Activated CD4-positive, alpha-beta T cell treated with anti-CD3 and anti-CD28 coated beads, Interleukin-2, Interleukin-4, amounts not matched to agents 100 ng/mL and 50 ng/mL, durations not matched to agents 16 hours and 8 hours (primary cell): ENCODE data around the gene OLA1.
"Not testable (repeated sequence)": the region's sequence is repeated elsewhere in the genome, so short reads cannot be mapped to it uniquely, and the experiment has no call there.

Source experiments
- DNase-seq: peaks from one replicate; pipeline ENCODE4 v3.0.0-alpha.2; 2020; ENCODE audit warnings: low spot score

Gene OLA1

GRCh38 chr2:174248187-174248997 lies at the start of gene OLA1:
Gene OLA1 (minus strand): TSS chr2:174248532. CDS start chr2:174246815, 1,717 bp downstream.
- peak; percentile 95 for DNase-seq

- DNase-seq = no peak
These were observed 44.6 kb upstream of the OLA1 start for GRCh38 chr2:174292908-174293307.

GRCh38 chr2:174286172-174286571 lies 37.8 kb upstream of the OLA1 start:
- no peak for DNase-seq

DNA sequence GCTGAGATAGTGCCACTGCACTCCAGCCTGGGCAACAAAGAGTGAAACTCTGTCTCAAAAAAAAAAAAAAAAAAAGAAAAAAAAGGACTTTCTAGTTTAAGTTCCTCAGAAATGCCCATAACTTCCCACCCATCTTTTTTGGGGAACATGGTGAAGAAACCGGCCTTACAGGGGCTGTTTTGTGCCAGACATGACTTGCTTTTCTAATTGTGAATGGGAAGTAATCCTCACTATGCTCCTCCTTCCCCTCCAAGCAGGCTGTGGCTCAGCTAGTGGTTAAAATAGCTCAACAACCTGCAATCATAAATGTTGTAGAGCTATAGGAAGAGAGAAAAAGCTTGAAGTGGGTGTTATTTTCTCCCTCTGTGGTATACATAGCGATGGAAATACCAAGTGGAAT lies 34.1 kb upstream of the OLA1 start:
- no peak for DNase-seq

DNA sequence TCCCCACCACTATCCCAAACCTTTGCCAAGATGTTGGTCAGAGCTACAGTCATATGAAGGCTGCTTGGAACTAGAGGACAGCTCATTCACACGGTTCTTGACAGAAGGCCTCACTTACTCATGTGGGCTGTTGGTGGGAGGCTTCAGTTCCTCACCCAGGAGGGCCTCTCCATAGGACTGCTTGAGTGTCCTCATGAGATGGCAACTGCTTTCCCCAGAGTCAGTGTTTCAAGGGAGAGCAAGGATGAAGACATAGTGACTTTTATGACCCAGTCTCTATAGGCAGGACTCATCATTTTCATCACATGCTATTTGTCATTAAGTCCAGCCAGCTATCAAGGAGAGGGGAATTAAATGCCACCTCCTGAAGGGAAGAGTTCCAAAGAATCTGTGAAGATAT lies 33.4 kb upstream of the OLA1 start:
- no peak for DNase-seq

DNA sequence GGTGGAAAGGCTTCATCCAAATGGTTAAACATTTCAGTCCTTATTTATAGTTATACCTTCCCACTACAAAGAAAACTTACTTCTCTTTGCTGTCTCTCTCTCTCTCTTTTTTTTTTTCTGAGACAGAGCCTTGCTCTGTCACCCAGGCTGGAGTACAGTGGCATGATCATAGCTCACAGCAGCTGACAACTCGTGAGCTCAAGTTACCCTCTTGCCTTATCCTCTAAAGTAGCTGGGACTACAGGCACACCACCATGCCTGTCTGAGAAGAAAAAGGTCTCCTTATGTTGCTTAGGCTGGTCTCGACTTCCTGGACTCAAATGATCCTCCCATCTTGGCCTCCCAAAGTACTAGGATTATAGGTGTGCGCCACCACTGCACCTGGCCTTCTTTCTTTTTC lies 32.3 kb upstream of the OLA1 start:
- no peak for DNase-seq

DNA sequence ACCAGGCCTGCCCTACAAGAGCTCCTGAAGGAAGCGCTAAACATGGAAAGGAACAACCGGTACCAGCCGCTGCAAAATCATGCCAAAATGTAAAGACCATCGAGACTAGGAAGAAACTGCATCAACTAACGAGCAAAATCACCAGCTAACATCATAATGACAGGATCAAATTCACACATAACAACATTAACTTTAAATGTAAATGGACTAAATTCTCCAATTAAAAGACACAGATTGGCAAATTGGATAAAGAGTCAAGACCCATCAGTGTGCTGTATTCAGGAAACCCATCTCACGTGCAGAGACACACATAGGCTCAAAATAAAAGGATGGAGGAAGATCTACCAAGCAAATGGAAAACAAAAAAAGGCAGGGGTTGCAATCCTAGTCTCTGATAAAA lies 21.9 kb upstream of the OLA1 start:
- DNase-seq = not testable (repeated sequence)

DNA sequence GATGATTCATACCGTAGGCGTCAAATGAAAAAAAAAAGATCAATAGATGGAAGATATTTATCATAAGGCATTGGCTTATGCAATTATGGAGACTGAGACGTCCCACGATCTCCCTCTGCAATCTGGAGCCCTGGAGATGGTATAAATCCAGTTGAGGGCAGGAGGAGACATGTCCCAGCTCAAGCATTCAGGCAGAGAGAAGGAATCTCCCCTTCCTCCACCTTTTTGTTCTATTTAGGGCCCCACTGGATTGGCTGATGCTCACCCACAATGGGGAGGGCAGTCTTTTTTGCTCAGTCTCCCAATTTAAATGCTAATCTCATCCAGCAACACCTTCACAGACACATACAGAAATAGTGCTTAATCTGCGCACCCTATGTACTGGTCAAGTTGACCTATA lies 18.0 kb upstream of the OLA1 start:
- no peak for DNase-seq

GRCh38 chr2:174263997-174264396 lies 15.7 kb upstream of the OLA1 start:
- DNase-seq = no peak

GRCh38 chr2:174259981-174260380 lies 11.6 kb upstream of the OLA1 start:
- no peak for DNase-seq

DNA sequence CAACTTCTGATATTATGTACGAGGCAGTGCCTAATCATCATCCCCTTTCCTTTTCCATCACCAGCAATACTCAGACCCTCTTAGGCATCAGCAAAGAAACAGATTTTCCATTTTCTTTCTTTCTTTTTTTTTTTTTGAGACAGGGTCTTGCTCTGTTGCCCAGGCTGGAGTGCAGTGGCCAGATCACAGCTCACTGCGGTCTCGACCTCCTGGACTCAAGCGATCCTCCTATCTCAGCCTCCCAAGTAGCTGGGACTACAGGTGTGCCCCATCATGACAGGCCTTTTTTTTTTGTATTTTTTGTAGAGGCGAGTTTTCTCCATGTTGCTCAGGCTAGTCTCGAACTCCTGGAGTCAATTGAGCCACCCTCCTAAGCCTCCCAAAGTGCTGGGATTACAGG lies 5.9 kb upstream of the OLA1 start:
- DNase-seq = no peak

- no peak for DNase-seq
These were observed 763 bp upstream of the OLA1 start for GRCh38 chr2:174248998-174249592.

DNA sequence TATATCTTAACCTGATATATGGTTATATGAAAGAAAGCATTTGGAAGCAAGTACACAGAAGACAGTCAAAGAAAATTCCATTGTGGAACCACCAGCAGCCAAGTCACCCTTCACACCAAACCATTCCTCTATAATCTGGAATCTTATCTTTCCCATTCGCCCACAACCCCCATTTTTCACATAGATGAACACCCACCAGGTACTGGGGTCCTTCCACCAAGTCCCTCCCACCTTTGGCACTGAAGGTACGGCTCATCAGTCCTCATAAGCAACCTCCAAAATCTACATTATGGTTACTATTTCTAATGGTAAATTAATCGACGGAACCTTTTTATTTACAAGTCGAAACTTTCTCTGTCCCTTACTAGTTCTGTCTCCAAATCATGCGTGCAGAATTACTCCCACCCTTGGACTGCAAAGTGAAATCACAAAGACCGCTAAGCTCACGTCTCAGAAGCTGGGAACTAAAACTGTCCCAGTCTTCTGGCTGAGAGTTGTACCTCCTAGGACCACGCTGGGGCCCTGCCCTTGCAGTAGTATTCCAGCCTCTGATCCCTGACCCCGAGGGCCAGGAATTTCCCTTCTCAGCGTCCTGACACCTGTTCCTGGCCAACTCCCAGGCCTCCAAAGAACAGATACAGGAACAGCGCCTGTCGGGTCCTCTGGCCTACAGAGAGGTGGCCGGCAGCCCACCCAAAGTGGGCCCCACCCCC lies 702 bp downstream of the OLA1 start:
- peak; percentile 4 for DNase-seq

- DNase-seq = no peak
These were observed 1.4 kb downstream of the OLA1 start for GRCh38 chr2:174246944-174247381.

DNA sequence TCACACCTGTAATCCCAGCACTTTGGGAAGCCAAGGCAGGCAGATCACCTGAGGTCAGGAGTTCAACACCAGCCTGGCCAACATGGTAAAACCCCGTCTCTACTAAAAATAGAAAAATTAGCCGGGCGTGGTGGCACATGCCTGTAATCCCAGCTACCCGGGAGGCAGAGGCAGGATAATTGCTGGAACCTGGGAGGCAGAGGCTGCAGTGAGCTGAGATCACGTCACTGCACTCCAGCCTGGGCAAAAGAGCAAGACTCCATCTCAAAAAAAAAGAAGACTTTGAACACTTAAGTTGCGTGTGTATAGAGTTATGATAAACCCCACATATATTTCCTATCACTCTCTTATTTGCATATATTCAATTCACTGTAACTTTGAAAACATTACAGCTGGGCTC lies 2.7 kb downstream of the OLA1 start:
- not testable (repeated sequence) for DNase-seq

DNA sequence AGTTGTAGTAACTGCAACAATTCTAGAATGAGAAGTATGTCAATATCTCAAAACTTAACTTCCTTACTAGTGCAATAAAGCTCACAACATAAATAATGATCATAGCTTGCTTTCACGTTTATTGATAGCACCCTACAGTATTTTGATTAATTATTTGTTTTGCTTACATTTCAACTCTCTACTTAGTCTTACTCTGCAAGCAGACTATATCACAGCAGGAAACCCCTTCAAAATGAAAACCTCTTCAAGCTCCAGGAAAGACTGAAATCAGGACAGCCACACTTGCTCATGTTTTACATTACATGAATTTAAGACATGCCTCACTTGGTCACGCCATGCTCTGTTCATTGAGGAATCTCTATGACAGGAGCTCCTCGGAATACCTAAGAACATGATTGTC lies 3.3 kb downstream of the OLA1 start:
- no peak for DNase-seq

GRCh38 chr2:174243812-174244211 lies 4.5 kb downstream of the OLA1 start:
- no peak for DNase-seq

DNA sequence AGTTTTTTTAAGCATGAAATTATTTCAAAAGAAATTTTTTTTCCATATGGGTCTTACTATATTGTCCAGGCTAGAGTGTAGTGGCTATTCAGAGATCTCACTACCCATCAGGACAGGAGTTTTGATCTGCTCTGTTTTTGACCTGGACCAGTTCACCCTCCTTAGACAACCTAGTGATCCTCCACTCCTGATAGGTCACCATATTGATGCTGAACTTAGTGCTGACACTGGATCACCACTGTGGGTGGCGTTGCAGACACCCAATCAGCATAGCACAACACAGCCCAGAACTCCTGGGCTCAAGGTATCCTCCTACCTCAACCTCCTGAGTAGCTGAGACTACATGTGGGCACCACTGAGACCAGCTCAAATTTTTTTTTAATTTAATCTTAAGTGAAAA lies 8.2 kb downstream of the OLA1 start:
- DNase-seq = no peak

- no peak for DNase-seq
These were observed 11.9 kb downstream of the OLA1 start for GRCh38 chr2:174236429-174236828.

- no peak for DNase-seq
These were observed 12.7 kb downstream of the OLA1 start for GRCh38 chr2:174235680-174236079.

GRCh38 chr2:174233771-174234275 lies 14.5 kb downstream of the OLA1 start:
- no peak for DNase-seq

- DNase-seq = no peak
These were observed 20.6 kb downstream of the OLA1 start for GRCh38 chr2:174227748-174228147.
